Activated T-cell treated with anti-CD3 and anti-CD28 coated beads, Interleukin-2, amount 50 U/mL, for 72 hours (primary cell): Measurements from ENCODE around the gene PTF1A. TPM values are rescaled to one million over a fixed set of nuclear protein-coding genes. Genes with fewer than 3 reads are reported as not detected.

Experiments
- ATAC-seq, 2 donors: fragments of 150-1000 bp; cut with Tn5 transposase; replicated peaks in 1 of 2; 2 replicates each; pipeline ENCODE4 v1.10.0; 2021; ENCODE audit warnings: moderate library complexity in 2 of 2, mild to moderate bottlenecking in 1 of 2
- DNase-seq, 2 donors: peaks; one replicate each; pipeline ENCODE4 v3.0.0; 2021 to 2022; ENCODE audit warnings: mixed read lengths in 1 of 2
- H3K27ac Mint-ChIP-seq: one replicate; pipeline ENCODE4 v1.8.0; 2022; ENCODE audit warnings: mild to moderate bottlenecking, moderate library complexity, mixed read lengths
- H3K27me3 Mint-ChIP-seq: one replicate; pipeline ENCODE4 v1.8.0; 2022; ENCODE audit warnings: low read depth, mixed read lengths
- H3K36me3 Mint-ChIP-seq, 2 donors: one replicate each; pipeline ENCODE4 v1.8.0; 2022; ENCODE audit warnings: mixed read lengths in 2 of 2, mild to moderate bottlenecking in 1 of 2; ENCODE audit not compliant: insufficient read depth in 2 of 2
- H3K4me1 Mint-ChIP-seq: one replicate; pipeline ENCODE4 v1.8.0; 2022; ENCODE audit warnings: low read depth, mixed read lengths
- H3K4me3 Mint-ChIP-seq, 2 donors: one replicate each; pipeline ENCODE4 v1.8.0; 2022; ENCODE audit warnings: mild to moderate bottlenecking in 2 of 2, mixed read lengths in 2 of 2, moderate library complexity in 2 of 2
- H3K9me3 Mint-ChIP-seq, 2 donors: one replicate each; pipeline ENCODE4 v1.8.0; 2022; ENCODE audit warnings: mixed read lengths in 2 of 2
- total RNA-seq, 2 donors: library from RNA; stranded (reverse); gene quantifications; one replicate each; pipeline ENCODE4 v1.2.3, GENCODE V29; 2022

PTF1A gene
- total RNA-seq, 2 donors from 2014 or later, result not detected

DNA sequence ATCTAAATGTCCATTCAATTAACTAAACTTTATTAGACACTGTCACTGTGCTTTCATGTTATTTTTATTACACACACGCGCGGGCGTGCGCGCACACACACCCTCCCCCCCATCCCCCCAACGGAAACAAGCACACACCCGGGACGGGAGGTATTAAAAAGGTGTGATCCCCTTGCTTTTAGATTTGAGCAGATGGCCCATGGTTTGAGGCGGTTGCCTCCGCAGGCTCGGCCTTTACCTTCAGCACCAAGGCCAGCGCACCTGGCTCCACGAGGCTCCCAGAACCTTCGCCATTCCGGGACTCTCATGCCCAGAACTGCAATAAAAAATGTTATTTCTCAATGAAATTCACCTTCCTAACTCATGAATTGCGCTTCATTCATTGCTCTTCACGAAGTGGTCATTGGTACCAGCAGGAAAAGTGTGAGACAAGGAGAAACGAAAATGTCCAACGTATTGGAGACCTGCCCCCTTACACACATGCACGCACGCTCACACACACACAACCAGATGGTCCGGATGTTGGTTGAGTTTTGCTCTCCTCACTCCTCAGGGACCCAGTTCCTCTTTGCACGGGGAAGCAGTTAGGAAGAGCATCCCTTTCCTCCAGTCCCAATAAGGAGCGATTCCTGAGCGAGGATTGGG lies 20.8 kb upstream of the PTF1A start:
- Mint-ChIP-seq H3K4me1 (peaks cover 8% of the 10 kb centered on the region), H3K9me3 (no peaks in the 10 kb centered on the region), H3K27ac (no peak overlapping the region), H3K36me3 (no peaks in the 10 kb centered on the region), H3K27me3 (peaks cover 66% of the 10 kb centered on the region), H3K4me3 (no peak overlapping the region)
- ATAC-seq (no peak), DNase-seq (no peak)

DNA sequence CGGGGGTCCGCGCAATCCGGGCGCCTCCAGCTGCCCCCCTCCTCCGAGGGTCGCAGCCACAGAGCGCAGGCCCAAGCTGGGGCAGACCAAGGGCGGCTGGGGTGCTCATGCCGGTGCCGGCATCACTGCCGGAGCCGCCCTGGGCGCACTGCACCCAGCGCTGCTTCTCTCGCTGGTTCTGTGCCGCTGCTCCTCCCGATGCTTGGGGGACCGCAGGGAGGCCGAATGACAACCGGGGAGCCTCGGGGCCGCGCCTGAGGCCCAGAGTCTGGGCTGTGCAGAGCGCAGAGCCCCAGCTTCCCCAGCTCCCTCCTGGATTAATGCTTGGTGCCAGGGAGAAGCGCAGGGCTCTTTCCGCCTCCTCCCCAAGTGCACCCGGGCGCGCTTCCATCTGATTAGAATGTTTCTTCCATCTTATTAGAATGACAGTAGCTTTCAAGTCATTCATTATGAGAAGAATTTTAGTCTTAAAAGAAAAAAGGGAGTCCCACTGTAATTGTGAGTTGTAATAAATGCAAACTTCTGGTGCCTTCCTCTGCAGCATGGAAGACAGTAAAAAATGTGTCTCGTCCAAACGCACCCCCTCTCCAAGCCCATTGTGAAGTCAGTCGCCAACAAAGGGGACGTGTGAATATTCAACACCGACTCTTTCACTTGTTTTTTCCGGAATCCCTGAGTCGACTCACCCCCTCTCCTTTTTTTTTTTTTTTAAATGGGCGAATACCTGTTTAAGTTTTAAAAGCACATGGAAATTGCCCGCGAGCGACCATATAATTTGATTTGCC lies 19.5 kb upstream of the PTF1A start:
- H3K27ac Mint-ChIP-seq, result no peak overlapping the region
- H3K4me3 Mint-ChIP-seq, result peak overlapping the region; percentile 17 to 44
- H3K4me1 Mint-ChIP-seq, result peaks cover 8% of the 10 kb centered on the region
- ATAC-seq (no peak), DNase-seq (no peak)
- H3K36me3 Mint-ChIP-seq, result no peaks in the 10 kb centered on the region
- peaks cover 66% of the 10 kb centered on the region for H3K27me3 Mint-ChIP-seq
- no peaks in the 10 kb centered on the region for H3K9me3 Mint-ChIP-seq

DNA sequence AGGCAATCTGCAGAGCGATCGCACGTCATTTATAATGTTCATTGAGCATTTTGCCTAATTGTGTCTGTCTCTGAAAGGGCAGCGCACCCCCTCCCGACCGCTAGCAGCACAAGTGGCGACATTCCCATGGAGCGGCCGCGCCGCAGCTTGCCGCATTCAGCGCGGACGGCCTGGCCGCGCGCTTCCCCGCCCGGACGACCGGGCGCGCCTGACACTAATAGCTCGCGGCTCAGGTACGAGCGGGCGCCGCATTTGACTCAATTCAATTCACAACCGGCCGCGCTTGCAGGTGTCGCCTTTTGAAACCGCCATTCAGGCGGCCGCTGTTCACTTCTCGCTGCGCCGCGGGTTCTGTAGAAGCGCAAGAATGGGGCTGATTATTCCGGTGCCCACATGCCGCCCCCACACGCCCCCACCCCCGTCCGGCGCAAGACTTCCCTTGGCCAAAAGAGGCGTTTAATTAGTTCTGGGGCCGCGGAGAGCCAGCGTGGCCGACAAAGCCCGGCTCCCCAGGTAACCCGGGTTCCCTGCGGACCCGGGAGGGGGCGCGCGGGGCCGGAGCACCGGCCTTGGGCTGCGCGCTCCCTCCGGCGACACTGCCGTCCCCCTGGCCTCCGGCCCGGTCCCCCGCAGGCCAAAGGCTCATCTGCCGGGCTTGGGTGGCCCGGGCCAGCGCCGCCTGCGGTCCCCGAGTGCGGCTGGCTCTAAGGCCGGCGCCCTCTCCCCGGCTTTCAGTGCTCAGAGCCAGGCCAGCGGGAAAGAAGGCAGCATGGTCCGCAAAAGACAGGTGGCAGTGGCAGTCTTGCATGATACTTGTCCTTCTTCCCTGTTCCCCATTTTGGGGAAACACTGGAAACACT lies 18.7 kb upstream of the PTF1A start:
- DNase-seq (no peak), ATAC-seq (no peak)
- peak overlapping the region; percentile 45 to 48 for H3K4me3 Mint-ChIP-seq
- no peaks in the 10 kb centered on the region for H3K36me3 Mint-ChIP-seq
- no peaks in the 10 kb centered on the region for H3K9me3 Mint-ChIP-seq
- H3K27ac Mint-ChIP-seq, result no peak overlapping the region
- peaks cover 67% of the 10 kb centered on the region for H3K27me3 Mint-ChIP-seq
- H3K4me1 Mint-ChIP-seq, result peaks cover 8% of the 10 kb centered on the region

DNA sequence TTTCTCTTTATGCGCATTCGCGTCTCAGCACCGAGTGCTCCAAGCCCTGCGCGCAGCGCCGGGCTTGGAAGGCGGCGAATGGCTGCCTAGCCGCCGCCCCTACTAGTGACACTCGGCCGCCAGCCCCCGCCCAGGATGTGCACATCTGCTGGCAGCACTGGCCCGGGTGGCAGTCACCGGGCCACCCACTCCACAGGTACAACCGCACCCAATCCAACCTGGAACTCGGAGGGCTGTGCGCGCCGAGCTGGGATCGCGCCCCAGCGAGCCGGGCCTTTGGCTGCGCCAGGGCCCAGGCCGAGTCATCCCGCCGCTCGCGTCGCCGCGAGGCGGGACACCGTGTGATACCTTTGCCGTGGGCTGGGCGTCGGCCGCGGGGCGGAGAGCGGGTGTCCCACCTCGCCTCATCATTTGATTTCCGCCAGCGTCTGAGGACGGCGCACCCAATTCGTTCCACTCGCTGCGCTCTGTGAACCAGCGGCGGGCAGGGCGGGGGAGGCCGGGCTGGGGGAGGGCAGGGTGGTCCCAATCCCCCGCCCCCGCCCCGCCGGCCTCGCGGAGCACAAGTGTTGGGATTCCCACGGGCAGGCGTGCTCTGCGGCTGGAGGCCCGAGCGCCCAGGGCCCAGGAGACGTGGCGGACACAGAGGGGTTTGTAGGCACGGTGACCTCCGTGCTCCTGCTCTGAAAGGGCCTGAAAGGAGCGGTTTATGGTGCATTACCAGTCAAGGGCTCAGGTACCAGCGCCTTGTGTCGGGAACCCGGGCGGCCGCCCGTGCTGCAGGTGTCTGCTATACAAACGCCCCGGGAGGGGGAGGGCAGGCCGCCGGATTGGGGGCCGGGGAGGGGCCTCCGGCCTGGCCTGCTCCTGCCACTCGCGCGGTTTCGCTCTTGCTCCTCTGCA lies 17.8 kb upstream of the PTF1A start:
- DNase-seq (no peak), ATAC-seq (no peak)
- H3K27me3 Mint-ChIP-seq, result peaks cover 74% of the 10 kb centered on the region
- H3K36me3 Mint-ChIP-seq, result no peaks in the 10 kb centered on the region
- H3K4me1 Mint-ChIP-seq, result peaks cover 8% of the 10 kb centered on the region
- H3K27ac Mint-ChIP-seq, result no peak overlapping the region
- no peaks in the 10 kb centered on the region for H3K9me3 Mint-ChIP-seq
- H3K4me3 Mint-ChIP-seq, result peak overlapping the region; percentile 45 to 48

DNA sequence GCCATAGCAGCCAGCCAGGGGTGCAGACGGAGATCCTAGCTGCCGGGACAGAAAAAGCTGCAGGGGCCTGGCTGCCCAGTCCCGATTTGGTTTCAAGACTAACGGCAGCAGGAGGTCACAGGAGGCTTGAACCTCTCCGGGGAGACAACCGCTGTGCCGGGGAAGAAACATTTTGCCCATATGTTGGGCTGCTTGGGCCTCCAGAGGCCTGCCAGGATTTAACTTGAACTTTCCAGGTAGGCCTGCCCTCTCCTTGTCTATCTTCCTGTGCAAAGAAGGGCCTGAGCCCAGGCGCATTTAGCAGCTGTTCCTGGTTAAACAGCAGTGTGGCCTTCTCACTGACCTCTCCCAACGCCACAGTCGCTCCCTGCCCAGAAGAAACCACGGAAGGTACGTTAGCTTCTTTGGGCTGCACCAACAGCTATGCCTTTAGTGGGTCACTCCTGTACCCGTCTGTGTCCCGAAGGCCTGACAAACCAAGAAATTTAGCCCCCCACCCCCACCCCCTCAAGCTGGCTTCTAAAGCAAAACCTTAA lies 17.1 kb upstream of the PTF1A start:
- Mint-ChIP-seq H3K4me3 (no peak overlapping the region), H3K36me3 (no peaks in the 10 kb centered on the region), H3K27me3 (peaks cover 75% of the 10 kb centered on the region), H3K9me3 (peaks cover 0 to 3% of the 10 kb centered on the region in 2 donors), H3K27ac (no peak overlapping the region), H3K4me1 (peaks cover 8% of the 10 kb centered on the region)
- DNase-seq (no peak), ATAC-seq (no peak)

DNA sequence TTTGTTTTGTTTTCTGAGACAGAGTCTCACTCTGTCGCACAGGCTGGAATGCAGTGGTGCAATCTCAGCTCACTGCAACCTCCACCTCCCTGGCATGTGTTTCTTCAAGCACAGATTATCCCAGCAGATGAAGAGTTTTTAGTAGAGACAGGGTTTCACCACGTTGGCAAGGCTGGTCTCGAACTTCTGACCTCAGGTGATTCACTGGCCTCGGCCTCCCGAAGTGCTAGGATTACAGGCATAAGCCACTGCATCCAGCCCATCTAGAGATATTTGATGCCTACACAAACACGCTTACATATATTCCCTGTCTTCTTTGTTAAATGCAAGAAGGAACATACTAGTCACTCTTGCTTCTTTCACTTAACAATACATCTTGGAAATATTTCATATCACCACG lies 5.9 kb upstream of the PTF1A start:
- H3K27ac Mint-ChIP-seq, result no peak overlapping the region
- ATAC-seq (no peak), DNase-seq (no peak)
- peaks cover 4% of the 10 kb centered on the region for H3K4me1 Mint-ChIP-seq
- no peaks in the 10 kb centered on the region for H3K36me3 Mint-ChIP-seq
- peaks cover 62% of the 10 kb centered on the region for H3K27me3 Mint-ChIP-seq
- H3K4me3 Mint-ChIP-seq, result no peak overlapping the region
- H3K9me3 Mint-ChIP-seq, result no peaks in the 10 kb centered on the region

DNA sequence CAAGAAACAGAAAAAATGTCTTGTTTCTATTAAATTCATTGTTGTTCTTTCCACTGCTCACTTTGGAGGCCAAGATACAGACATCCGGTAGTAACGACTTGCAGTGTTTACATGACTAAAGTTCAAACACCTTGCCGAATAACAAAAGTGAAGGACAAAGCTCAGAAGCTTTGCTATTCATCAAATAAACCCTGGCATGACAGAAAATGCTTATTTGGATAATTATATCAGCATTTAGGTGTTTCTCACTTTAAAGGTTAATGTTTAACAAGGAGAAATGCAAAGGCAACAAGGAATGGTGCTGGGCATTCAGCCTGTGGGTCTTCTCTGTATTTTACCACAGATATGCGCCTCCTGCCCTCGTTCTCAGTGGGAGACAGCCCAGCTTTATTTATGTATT lies 5.4 kb upstream of the PTF1A start:
- DNase-seq (no peak), ATAC-seq (no peak)
- Mint-ChIP-seq H3K9me3 (no peaks in the 10 kb centered on the region), H3K4me1 (peaks cover 4% of the 10 kb centered on the region), H3K4me3 (no peak overlapping the region), H3K27ac (no peak overlapping the region), H3K27me3 (peaks cover 62% of the 10 kb centered on the region), H3K36me3 (no peaks in the 10 kb centered on the region)

DNA sequence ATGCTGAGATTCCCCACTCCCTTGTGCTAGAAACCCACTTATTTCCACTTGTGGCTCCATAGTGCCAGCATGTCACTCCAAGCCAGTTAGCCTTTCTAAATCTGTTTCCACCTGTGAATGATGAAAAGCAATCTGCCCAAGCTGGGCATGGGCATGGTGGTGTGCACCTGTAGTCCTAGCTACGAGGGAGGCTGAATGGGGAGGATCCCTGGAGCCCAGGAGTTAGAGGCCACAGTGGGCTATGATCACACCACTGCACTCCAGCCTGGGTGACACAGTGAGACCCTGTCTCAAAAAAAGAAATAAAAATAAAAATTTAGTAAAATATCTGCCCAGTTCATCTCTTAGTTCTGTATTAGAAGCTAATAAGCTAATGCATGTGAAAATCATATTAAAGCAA lies 5.0 kb upstream of the PTF1A start:
- no peak overlapping the region for H3K4me3 Mint-ChIP-seq
- ATAC-seq (no peak), DNase-seq (no peak)
- H3K36me3 Mint-ChIP-seq, result no peaks in the 10 kb centered on the region
- H3K9me3 Mint-ChIP-seq, result no peaks in the 10 kb centered on the region
- H3K4me1 Mint-ChIP-seq, result peaks cover 4% of the 10 kb centered on the region
- H3K27me3 Mint-ChIP-seq, result peaks cover 57% of the 10 kb centered on the region
- H3K27ac Mint-ChIP-seq, result no peak overlapping the region

DNA sequence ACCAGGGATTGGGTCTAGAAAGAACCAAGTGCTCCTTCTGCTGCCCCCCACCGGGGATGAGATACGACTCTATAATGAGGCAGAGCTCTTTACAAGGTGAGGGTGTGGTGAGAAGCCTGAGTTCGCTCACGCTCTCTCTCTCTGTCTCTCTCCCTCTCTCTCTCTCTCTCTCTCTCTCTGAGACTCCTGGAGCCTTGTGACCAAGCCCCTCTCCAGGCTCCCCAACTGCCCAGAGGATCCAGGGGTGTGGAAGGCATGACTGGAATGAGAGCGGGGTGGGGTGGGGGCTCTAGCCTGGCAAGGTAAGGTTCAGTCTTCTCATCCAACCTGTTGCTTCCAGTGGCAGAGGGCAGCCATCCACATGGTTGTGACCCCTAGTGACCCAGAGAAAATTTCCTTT lies 3.1 kb upstream of the PTF1A start:
- DNase-seq (no peak), ATAC-seq (no peak)
- Mint-ChIP-seq H3K27me3 (peaks cover 60% of the 10 kb centered on the region), H3K4me3 (no peak overlapping the region), H3K27ac (no peak overlapping the region), H3K4me1 (peaks cover 4% of the 10 kb centered on the region), H3K9me3 (no peaks in the 10 kb centered on the region), H3K36me3 (no peaks in the 10 kb centered on the region)

DNA sequence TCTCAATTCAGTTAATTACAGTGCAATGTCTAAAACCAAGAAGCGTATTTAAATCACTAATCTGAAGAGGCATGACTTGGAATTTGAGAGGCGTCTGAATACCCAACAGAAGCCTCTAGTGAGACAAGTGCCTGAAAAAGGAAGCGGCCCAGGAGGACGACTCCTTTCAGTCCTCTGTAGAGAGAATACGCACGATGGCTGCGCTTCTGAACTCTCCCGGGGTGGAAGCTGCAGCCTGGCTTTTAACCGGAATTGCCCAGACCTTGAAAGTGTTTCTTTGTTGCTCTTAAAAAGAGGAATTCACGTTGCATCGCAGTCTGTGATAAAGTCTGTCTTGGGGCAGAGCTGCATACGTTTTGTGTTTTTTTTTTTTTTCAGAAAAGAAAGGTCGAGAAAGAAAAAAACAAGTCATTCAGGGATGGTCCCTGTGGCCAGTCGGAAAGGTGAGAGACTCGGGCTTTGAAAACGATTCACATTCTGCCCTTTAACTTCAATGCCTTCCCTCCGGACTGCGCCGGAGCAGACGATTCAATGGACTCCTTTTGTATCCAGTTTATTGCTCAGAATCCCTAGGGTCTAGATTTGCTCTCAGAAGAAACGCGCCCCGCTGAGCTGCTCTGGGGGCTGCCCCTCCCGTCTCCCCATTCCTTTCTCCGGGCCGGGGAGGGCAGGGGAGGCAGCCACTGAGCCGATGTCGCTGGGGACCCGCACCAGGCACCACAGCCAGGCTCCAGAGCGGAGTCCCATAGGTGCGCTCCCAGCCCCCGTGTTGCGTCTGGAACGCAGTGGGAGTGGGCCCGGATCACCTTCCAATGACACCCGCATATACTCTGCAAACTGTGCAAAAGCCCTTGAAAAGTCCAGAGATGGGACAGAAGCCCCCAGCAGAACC lies 994 bp upstream of the PTF1A start:
- Mint-ChIP-seq H3K4me3 (no peak overlapping the region), H3K27ac (no peak overlapping the region), H3K27me3 (peaks cover 74% of the 10 kb centered on the region), H3K9me3 (no peaks in the 10 kb centered on the region), H3K36me3 (no peaks in the 10 kb centered on the region), H3K4me1 (peaks cover 4% of the 10 kb centered on the region)
- ATAC-seq (no peak), DNase-seq (no peak)

DNA sequence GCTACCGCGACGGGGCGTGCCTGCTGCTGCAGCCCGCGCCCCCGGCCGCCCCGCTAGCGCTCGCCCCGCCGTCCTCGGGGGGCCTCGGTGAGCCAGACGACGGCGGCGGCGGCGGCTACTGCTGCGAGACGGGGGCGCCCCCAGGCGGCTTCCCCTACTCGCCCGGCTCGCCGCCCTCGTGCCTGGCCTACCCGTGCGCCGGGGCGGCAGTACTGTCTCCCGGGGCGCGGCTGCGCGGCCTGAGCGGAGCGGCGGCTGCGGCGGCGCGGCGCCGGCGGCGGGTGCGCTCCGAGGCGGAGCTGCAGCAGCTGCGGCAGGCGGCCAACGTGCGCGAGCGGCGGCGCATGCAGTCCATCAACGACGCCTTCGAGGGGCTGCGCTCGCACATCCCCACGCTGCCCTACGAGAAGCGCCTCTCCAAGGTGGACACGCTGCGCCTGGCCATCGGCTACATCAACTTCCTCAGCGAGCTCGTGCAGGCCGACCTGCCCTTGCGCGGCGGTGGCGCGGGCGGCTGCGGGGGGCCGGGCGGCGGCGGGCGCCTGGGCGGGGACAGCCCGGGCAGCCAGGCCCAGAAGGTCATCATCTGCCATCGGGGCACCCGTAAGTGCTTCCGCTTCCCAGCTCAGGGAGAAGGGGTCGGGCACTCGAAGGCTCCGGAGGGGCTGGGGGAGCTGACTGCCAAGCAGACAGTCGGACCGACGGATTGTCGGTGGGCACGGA lies 761 bp downstream of the PTF1A start:
- DNase-seq (no peak), ATAC-seq (no peak)
- Mint-ChIP-seq H3K9me3 (no peaks in the 10 kb centered on the region), H3K27ac (no peak overlapping the region), H3K36me3 (no peaks in the 10 kb centered on the region), H3K27me3 (peaks cover 76% of the 10 kb centered on the region), H3K4me3 (no peak overlapping the region), H3K4me1 (peaks cover 4% of the 10 kb centered on the region)
